SH-SY5Y (cell line): ENCODE data around the gene VDR.

Source experiments
- GATA2 ChIP-seq: IDR thresholded peaks from 2 replicates; pipeline ENCODE4 v1.6.1; 2011; ENCODE audit warnings: mild to moderate bottlenecking, low read depth, low read length
- GATA3 ChIP-seq: IDR thresholded peaks from 2 replicates; pipeline ENCODE4 v1.6.1; 2011; ENCODE audit warnings: low read depth, mild to moderate bottlenecking, low read length, moderate library complexity

GRCh38 chr12:47862167-47862750, 42.5 kb downstream of the VDR start:
- no peak for TF ChIP-seq GATA2
- no peak for TF ChIP-seq GATA3
